Embryonic facial prominence (tissue), 1 donor: ENCODE results near the gene JPH3.

Experiments
- DNase-seq: peaks from one replicate; pipeline ENCODE4 v3.0.0-alpha.2; 2016; ENCODE audit errors: extremely low spot score

Gene JPH3

DNA sequence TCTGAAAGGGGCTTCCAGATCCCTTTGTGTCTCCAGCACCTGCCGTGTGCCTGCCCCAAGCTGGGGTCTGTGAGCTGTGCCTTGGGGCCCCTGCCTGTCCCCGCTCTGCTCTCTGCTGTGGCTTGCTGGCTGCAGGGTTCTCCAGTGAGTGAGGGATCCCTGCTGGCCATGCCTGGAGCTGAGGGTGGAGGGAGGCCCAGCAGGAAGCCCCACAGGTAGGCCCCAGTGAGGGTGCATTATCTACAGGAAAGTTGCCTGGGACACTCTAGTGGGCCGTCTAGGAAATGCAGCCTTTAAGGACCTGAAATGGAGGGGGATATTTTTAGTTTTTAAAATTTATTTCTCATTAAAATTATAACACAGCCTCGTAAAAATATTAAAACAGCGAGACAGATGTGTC, 50.9 kb downstream of the JPH3 start:
- no peak for DNase-seq

DNA sequence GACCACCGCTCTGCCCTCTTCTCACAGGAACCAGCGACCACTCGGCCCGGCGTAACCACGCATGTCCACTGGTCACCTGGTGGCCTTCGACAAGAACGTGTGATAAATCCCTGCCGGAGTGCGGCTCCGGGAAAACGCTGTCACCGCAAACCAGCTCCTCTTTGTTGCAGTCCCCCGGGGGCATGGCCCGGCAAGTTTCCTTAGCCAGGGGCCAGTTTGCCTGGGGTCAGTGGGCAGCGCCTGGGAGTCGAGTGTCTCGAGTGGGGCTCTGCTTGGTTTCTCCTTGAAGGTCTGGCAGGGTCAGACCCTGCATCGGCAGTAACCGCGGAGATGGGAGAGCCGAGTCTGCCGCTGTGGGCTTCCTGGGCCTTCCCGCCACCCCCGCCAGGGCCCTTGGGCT, 52.5 kb downstream of the JPH3 start:
- DNase-seq = no peak

DNA sequence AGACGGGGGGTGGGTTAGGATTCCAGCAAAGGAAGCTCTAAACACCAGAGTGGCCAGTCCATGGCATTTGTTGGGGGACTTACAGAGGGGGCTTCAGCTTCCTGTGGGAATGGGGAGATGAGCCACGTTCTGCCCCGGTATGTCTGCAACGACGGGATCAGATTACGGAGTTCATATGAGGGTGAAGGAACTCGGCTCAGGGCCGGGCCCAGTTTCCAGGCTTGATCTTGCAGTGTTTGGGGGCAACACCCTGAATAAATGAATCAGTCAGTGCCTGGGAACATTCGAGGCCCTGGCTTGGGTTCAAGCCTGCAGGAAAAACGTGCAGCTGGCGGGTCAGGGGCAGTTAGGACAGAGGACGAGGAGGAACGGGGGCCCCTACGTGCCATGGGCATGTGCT, 54.0 kb downstream of the JPH3 start:
- no peak for DNase-seq

DNA sequence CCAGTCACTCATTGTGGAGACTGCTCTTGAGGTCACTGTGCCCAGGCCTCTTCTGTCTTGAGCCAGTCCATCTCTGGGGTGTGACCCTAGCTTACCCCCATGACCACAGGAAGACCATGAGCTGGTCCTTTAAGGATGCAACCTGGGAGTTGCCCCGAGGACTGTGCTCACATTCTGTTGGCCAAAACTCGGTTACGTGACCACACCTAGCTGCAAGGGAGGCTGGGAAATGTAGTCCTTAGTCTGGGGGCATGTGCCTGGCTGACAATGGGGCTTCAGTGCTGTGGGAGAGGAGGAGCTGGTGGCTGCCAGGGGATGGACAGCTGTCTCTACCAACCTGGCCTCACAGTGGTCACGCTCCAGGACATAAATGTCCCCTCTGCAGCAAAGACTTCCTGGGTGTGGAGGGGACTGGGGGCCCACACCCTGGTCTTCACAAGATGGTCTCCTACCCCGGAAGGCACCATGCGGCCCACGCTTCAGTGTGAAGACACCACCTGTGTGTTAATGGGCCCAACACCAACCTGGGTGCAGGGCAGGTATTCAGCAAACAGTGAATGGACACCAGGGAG, 55.4 kb downstream of the JPH3 start:
- no peak for DNase-seq

DNA sequence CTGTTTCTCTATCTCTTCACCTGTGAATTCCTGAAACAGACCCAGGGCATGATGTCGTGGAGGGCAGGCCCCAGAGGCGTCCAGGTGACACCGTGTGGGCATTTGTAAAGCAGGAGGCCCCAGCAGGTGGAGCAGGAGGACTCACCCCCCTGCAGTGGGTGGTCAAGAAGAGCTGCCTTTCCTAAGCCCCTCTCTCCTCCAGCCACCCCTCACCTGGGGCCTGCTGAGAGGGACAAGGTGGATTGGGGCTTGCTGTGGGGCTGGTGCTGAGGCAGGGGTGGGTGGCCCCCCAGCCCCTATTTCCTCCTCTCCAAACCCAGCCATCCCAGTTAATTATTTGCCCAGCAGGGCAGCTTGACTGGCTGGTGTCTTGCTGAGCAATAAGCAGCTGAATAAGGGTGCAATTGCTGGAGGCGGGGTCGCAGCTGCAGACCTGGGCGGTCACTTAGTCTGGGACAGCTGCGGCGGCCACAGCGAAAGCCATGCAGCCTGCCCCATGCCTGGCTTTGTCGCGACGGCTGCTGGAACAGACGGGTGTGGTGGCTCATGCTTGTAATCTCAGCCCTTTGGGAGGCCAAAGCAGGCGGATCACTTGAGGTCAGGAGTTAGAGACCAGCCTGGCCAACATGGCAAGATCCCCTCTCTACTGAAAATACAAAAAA, 56.4 kb downstream of the JPH3 start:
- no peak for DNase-seq

DNA sequence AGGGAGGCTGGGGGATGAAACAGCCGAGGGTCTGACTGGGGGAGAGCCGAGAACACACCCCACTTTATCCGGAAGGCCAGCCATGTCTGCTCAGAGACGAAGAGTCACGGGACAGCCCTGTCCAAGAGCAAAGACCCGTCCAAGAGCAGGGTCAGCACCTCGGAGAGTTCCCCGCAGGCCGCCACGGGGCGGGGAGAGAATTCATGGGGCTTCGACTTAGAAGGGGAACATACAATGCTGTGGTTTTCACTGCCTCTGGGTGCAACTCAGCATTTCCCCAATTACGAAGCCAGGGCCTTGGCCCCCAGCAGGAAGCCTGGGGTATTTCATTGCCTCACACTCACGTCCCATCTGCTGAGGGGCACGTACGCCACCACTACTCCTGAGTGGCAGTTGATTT, 59.3 kb downstream of the JPH3 start:
- no peak for DNase-seq

DNA sequence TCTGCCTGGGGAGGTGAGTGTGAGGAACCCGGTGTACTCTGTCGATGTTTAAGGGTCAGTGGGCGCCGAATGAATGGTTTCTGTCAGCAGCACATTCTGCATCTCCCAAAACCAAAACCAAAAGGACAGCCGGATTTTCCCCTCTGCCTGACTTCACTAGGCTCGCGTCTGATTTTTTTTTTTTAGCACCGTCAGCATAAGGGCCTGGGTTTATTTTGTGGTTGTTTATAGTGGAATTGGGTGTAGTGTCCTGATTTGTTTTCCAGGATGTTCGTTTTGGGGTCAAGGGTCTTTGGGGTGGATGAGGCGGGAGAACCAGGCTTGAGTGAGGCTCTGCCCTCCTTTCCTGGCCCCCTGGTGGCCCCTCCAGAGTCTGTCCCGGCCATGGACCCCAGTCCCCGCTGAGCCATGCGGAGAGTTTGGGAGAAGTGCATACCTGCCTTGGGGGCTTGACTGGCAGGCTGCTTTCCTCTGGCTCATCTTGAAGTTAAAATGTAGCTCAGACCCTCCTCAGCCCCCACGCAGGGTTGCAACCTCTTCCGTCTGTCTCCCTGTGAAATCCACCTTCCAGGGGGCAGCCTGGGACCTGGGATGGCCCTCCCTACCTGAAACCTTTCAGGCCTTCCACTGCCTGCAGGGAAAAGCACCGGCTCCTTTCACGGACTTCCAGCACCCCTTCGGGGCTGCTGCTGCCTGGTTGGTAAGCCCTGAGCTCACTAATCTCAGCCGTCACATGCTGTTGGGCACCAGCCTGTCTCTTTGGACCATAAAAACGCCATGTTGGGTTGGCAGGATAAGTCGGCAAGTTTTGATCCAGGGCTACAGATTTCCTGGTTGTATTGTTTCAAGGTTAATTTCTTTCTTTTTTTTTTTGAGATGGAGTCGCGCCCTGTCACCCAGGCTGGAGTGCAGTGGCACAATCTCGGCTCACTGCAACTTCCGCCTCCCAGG, 60.2 kb downstream of the JPH3 start:
- DNase-seq = no peak

DNA sequence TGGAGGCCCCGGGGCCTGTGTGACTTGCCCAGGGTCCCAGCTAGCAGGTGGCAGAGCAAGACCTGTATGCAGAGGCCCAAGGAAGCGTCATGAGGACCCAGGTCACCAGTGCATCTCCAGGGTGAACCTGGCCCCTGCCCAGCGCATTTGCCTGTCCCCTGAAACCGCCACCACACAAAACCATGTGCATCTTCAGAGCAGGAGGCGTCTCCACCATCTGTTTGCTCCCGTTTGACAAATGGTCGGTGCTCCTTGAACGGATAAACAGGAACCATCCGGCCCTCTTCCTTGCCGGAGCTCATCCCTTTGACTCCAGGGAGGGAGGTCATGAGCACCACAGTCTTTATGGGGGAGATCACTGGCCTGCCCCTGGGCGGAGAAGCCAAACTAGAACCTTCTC, 62.5 kb downstream of the JPH3 start:
- no peak for DNase-seq

DNA sequence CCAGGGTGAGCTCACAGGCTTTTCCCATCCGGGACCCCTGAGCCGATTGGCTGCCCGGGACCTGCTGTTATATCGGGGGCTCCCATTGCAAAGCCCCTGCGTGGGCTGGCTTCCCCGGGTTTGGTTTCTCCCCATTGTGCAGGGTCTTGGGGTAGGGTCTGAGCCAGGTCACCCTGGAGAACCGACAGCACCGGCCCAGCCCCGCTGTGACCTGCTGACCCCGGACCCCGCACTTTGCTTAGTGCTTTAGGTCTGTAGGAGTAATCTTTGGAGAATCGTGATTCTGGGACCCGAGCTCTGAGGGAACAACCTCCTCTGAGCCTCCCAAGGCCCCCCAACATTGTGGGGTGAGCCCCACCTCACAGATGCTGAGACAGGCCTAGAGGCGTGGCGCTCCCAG, 62.9 kb downstream of the JPH3 start:
- DNase-seq = no peak

DNA sequence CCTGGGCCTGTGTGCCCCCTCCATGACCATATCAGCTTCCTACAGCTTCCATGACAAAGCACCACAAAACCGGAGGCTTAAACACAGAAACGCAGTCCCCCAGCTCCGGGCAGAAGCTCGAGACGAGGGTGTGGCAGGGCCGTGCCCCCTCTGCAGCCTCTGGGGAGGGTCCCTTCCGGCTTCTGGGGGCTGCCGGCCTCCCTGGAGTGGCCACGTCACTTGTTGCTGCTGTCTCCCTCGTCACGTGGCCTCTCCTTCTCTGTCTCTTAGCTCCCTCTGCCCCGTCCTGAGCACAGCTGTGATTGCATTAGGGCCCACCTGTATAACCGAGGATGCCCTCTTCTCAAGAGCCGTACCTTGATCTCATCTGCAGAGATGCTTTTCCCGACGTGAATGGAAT, 64.6 kb downstream of the JPH3 start:
- no peak for DNase-seq

DNA sequence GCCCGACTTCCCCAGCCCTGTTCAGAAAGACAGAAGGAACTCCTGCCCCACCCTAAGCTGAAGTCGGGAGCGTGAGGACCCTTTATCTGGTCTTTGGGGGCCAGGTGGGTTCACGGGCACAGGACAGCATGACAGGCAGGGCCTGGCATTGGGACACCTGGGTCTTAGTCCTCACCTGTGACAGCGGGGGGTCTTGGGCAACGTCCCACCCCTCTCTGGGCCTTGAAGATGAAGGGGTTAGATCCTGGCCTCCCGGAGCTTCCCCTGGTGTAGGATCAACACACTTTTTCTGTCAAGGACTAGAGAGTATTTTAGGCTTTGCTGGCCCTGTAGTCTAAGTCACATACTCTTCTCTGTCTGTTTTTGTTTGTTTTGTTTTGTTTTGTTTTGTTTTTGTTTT, 65.1 kb downstream of the JPH3 start:
- no peak for DNase-seq

DNA sequence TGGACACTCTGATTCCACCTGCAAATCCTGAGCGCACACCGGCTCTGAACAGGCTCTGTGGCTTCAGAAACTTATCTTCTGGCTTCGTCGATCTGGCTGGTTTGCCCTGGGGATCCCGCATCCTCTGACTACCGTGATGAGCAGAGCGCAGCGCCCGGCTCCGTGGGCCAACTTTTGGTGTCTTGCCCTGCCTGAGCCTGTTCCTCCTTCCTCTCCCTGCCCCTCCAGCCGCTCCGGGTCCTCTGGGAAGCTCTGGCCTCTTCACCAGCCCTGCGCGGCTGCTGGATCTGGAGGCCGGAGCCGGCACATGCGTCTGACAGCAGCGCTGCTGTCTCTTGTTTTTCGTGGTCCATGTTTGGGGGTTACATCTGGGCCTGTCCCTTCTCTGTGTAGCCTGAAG, 65.6 kb downstream of the JPH3 start:
- no peak for DNase-seq

DNA sequence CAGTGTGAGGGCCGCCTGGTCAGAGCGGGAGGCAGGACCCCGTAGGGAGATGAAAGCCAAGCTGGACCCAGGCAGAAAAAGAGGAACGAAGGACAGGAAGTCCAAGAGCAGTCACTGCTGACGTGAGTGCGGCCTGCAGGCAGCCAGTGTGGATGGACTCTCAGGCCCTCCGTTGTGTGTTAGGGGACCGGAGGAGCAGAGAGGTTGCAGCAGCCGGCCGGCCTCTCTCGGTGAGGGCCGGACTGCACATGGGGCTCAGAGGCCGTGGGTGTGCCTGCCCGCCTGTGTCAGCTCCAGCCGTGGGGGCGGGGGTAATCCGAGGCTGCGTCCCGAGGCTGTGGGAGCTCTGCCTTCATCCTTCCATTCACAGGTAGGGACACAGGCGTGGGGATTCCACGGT, 67.4 kb downstream of the JPH3 start:
- no peak for DNase-seq

DNA sequence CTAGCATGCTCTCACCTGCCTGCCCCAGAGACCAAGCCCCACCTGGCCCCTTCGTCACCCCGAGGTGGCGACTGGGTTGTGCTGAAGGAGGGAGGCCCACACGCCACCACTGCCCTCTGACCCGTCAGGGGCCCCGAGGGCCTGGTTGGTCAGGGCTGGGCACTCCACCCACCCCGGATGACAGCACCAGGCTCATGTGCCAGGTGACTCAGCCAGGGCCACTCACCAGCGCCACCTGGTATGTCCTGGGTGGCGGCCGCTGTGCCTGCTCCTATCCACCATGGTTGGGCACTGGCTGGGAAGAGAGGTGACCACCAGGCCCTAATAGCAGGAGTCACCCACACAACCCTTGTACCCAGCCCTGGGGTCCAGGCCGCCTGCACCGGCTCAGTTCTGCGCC, 68.9 kb downstream of the JPH3 start:
- no peak for DNase-seq

DNA sequence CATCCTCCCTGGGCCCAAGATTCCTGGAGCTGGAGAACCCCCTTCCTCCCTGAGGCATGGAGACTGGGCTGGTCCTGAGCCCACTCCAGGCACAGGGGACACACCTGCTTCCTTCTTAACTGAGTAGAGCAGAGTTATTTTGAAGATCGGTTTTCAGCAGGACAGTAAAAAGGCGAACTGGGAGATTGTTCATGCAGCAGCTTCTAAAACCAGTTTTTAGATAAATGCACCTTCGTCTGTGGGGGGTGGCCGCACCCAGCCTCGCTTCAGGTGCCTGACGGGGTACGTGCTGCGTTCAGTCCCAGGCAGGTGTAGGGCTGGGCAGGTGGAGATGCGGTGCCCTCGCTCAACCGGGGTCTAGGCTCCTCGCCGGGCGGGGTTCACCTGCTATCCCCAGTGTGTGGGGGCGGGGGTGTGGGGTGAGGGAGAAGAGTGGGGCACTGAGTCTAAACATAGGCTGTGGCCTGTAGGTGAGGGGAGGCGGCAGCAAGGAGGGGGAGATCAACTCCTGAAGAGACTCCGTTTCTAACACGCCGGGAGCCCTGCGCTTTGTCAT, 69.5 kb downstream of the JPH3 start:
- DNase-seq = no peak

DNA sequence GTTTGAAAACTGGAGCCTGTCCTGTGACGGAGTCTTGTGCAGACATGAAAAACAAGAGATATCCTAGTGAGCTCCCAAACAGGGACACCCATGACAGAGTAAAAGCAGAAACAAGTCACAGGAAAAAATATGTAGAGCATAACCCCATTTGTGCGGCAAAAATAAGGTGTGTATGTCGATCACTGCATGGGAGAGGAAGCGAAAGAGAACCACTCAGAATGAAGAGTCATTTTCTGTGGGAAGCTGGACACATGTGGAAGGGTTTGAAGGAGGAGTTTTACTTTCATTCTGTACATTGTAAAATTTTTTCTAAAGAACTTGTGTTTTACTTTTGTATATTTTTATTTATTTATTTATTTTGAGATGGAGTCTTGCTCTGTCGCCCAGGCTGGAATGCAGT, 72.1 kb downstream of the JPH3 start:
- no peak for DNase-seq

DNA sequence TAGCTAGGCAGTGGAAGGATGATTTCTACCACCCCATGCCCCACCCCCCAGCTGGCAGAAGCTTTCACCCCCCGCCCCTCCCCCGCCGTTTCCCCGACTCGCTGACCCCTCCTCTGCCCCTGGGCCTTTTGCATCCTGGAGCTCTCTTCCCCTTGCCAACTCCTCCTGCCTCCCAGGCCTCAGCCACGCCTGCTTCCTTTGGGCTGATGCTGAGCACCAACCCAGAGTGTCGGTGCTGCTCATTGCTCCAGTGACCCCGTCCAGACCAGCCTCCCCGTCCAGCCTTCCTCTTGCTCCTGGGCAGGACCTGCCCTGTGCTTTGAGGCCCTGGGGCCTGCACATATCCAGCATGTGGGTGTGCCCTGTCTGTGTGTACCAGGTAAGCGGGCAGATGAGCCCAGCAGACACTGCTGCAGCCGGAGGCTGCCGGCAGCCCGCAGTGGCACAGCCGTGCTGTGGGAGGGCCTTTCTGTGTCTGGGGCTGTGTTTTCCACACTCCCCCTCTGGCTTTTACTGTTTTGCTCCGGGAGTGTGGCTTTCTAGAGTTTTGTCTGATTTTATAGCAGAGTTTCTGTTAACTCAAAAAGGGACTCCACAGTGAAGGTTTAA, 72.9 kb downstream of the JPH3 start:
- DNase-seq = no peak

DNA sequence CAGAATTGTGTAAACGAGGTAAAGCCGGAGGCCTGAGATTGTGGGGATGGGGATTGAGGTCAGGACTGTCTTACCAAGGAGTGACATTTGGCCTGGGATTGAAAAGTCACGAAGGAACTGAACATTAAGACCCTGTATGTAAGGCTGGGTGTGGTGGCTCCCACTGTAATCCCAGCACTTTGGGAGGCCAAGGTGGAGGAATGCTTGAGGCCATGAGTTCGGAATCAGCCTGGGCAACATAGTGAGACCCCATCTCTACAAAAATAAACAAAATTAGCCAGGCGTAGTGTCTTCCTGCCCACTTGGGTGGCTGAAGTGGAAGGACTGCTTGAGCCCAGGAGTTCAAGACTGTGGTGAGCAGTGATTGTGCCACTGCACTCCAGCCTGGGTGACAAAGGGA, 75.5 kb downstream of the JPH3 start:
- DNase-seq = no peak

DNA sequence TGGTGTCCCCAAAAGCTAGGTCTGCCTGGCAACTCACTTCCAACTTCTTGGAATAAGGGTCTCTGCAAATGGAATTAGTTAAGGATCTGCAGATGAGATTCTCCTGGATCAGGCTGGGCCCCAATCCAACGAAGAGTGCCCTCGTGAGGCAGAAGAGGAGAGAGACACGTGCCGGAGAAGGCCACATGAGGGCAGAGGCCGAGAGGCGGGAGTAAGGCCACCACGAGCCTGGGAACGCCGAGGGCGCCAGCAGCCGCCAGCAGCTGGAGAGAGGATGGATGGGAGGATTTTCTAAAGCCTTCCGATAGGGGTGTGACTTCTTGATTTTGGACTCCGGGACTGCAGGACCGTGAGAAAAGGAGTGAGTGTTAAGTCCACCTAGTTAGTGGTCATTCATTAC, 76.3 kb downstream of the JPH3 start:
- DNase-seq = no peak

DNA sequence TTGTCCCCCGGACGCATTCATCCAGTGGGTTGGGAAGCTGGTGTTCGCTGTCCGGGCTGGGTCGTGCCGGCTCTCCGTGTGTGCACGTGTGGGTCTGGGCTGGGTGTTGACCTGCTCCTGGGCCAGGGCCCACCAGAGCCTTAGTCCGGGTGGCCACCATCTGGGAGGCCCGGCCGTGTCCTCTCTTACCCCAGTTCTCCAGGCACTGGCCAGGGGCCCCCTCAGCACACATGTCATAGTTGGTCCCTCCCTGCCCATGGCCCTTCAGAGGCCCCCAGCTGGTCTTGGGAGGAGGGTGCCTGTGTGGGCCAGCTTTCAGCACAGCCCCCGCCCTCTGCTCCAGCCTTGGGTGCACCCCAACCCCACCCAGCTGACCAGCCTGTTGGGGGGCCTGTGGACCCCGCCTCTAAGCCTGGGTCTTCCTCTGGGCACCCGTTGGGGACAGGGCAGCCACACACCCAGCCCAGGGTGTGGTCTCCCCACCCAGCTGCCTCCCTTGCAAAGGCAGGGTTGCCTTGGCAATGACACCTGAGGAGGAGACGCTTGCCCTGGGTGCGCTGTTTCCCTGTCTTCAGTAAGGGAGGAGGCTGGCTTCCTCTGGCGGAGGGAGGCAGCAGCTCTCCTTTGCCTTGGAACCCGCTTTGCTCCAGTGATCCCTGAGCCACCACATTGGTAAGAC, 77.4 kb downstream of the JPH3 start:
- no peak for DNase-seq

DNA sequence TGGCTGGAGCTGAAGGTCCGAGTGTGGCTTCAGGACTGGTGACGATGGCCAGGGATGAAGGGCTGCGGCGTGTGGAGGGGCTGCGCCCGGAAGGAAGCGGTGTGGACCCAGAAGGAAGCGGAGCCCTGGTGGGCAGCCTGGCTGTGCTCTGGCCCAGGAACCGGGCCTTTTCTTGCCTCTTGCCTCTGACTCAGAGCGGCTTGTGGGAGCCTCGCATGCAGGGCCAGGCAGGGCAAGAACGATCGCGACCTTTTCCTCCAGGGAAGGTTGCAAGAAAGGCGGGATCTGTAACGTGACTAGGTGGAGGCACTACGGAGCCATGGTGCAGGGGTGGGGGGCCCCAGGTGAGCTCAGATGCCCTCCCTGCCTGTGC, 78.0 kb downstream of the JPH3 start:
- no peak for DNase-seq
